Esophagus squamous epithelium (tissue), 4 donors: ENCODE data around the gene PARP4.
"Not testable (repeated sequence)": the region's sequence is repeated elsewhere in the genome, so short reads cannot be mapped to it uniquely, and the experiment has no call there.

Source experiments
- POLR2A ChIP-seq, 4 donors: fragments of 450-650 bp; IDR thresholded peaks; one replicate each; pipeline ENCODE4 v1.6.1; 2017; ENCODE audit warnings: antibody characterized with exemption in 4 of 4, mild to moderate bottlenecking in 4 of 4, moderate library complexity in 3 of 4
- TF ChIP-seq, protein P1 (sequence below), 6 experiments: fragments of 450-650 bp in 4 of 6; fragments of 200-600 bp in 2 of 6; sonication (generic) in 2 of 6; IDR thresholded peaks; one replicate each; pipeline ENCODE4 v1.5.1; 2016 to 2019; ENCODE audit warnings: antibody characterized with exemption in 6 of 6, mild to moderate bottlenecking in 4 of 6, moderate library complexity in 4 of 6

DNA sequence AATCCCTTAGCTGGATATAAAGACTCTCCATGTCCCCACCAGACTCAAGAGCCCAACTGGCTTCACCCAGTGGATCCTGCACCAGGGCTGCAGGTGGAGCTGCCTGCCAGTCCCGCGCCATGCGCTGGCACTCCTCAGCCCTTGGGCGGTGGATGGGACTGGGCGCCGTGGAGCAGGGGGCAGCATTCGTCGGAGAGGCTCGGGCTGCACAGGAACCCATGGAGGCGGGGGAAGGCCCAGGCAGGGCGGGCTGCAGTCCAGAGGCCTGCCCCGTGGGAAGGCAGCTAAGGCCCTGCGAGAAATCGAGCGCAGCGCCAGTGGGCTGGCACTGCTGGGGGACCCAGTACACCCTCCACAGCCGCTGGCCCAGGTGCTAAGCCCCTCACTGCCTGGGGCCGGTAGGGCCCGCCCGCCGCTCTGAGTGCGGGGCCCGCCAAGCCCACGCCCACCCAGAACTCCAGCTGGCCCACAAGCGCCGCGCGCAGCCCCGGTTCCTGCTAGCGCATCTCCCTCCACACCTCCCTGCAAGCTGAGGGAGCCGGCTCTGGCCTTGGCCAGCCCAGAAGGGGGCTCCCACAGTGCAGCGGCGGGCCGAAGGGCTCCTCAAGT is 48.1 kb upstream of the PARP4 start:
- TF ChIP-seq, protein P1, sequence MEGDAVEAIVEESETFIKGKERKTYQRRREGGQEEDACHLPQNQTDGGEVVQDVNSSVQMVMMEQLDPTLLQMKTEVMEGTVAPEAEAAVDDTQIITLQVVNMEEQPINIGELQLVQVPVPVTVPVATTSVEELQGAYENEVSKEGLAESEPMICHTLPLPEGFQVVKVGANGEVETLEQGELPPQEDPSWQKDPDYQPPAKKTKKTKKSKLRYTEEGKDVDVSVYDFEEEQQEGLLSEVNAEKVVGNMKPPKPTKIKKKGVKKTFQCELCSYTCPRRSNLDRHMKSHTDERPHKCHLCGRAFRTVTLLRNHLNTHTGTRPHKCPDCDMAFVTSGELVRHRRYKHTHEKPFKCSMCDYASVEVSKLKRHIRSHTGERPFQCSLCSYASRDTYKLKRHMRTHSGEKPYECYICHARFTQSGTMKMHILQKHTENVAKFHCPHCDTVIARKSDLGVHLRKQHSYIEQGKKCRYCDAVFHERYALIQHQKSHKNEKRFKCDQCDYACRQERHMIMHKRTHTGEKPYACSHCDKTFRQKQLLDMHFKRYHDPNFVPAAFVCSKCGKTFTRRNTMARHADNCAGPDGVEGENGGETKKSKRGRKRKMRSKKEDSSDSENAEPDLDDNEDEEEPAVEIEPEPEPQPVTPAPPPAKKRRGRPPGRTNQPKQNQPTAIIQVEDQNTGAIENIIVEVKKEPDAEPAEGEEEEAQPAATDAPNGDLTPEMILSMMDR (IDR thresholded peaks at IDR 0.05): not testable (repeated sequence)
- not testable (repeated sequence) for TF ChIP-seq POLR2A (IDR thresholded peaks at IDR 0.05)
